GM10266 (cell line): Measurements from ENCODE around the gene NUFIP1.
A peak's percentile ranks its signal among the peaks of the same experiment; 100 is the strongest.

ENCODE experiments used
- DNase-seq: peaks from one replicate; pipeline ENCODE4 v3.0.0; 2012; ENCODE audit errors: extremely low spot score
- CTCF ChIP-seq: IDR thresholded peaks from 2 replicates; pipeline ENCODE4 v1.5.1; 2012; ENCODE audit warnings: mild to moderate bottlenecking, low read depth; ENCODE audit not compliant: control insufficient read depth, insufficient read depth; ENCODE audit errors: missing control alignments

NUFIP1 gene

GRCh38 chr13:44978328-44978727 lies 10.9 kb downstream of the NUFIP1 start:
- no peak for TF ChIP-seq CTCF
- no peak for DNase-seq

- DNase-seq: no peak
- no peak for TF ChIP-seq CTCF
These were observed 12.2 kb downstream of the NUFIP1 start for GRCh38 chr13:44976949-44977583.

GRCh38 chr13:44976196-44976595 lies 13.1 kb downstream of the NUFIP1 start:
- no peak for DNase-seq
- no peak for TF ChIP-seq CTCF

GRCh38 chr13:44974056-44974793 lies 15.0 kb downstream of the NUFIP1 start:
- no peak for DNase-seq
- no peak for TF ChIP-seq CTCF

GRCh38 chr13:44972956-44973581 lies 16.2 kb downstream of the NUFIP1 start:
- peak; percentile 24 for TF ChIP-seq CTCF
- no peak for DNase-seq

GRCh38 chr13:44971656-44972595 lies 17.3 kb downstream of the NUFIP1 start:
- no peak for DNase-seq
- no peak for TF ChIP-seq CTCF
